D721Med (cell line): ENCODE results near the gene PARVA.

Source experiments
- DNase-seq: peaks from one replicate; pipeline ENCODE4 v3.0.0; 2011; ENCODE audit warnings: low spot score; ENCODE audit not compliant: insufficient read length
- FAIRE-seq: peaks from 2 replicates; lab custom pipeline; 2011; peaks lifted over from hg19 to GRCh38; lab: Jason Lieb, UNC
- CTCF ChIP-seq: IDR thresholded peaks from 2 replicates; pipeline ENCODE4 v1.5.1; 2012; ENCODE audit warnings: mild to moderate bottlenecking, control low read depth; ENCODE audit not compliant: insufficient read depth; ENCODE audit errors: missing control alignments

The PARVA gene

GRCh38 chr11:12440565-12440964, 63.2 kb downstream of the PARVA start:
- TF ChIP-seq CTCF: no peak
- no peak for DNase-seq
- FAIRE-seq: no peak

GRCh38 chr11:12441231-12441861, 64.0 kb downstream of the PARVA start:
- FAIRE-seq: no peak
- DNase-seq: no peak

GRCh38 chr11:12444601-12445000, 67.2 kb downstream of the PARVA start:
- DNase-seq: no peak
- no peak for FAIRE-seq
- no peak for TF ChIP-seq CTCF

More at GRCh38 chr11:12441231-12441861, 64.0 kb downstream of the PARVA start:
- TF ChIP-seq CTCF: no peak

GRCh38 chr11:12445001-12445400, 67.6 kb downstream of the PARVA start:
- FAIRE-seq (no peak), DNase-seq (no peak)
- TF ChIP-seq CTCF: no peak

GRCh38 chr11:12446863-12447262, 69.5 kb downstream of the PARVA start:
- DNase-seq (no peak), FAIRE-seq (no peak)
- TF ChIP-seq CTCF: no peak

GRCh38 chr11:12448131-12448939, 71.0 kb downstream of the PARVA start:
- DNase-seq: no peak
- no peak for TF ChIP-seq CTCF
- no peak for FAIRE-seq
